Fibroblast of the conjunctiva (primary cell): ENCODE measurements around the gene RNF157.
A peak's percentile ranks its signal among the peaks of the same experiment; 100 is the strongest.

Experiments
- DNase-seq: peaks from one replicate; pipeline ENCODE4 v3.0.0-alpha.2; 2010; ENCODE audit warnings: low read depth

Gene RNF157

GRCh38 chr17:76123749-76124581 is 116.3 kb downstream of the RNF157 start:
- DNase-seq, result no peak

- no peak for DNase-seq
Observed at GRCh38 chr17:76123191-76123499, 117.1 kb downstream of the RNF157 start.

- no peak for DNase-seq
Observed at GRCh38 chr17:76122431-76123190, 117.7 kb downstream of the RNF157 start.

- no peak for DNase-seq
Observed at GRCh38 chr17:76121932-76122430, 118.3 kb downstream of the RNF157 start.

- no peak for DNase-seq
Observed at GRCh38 chr17:76120658-76121008, 119.7 kb downstream of the RNF157 start.

- DNase-seq, result no peak
Observed at GRCh38 chr17:76119409-76120371, 120.6 kb downstream of the RNF157 start.

GRCh38 chr17:76115138-76115754 is 125.0 kb downstream of the RNF157 start:
- no peak for DNase-seq

GRCh38 chr17:76111956-76112355 is 128.3 kb downstream of the RNF157 start:
- no peak for DNase-seq

- DNase-seq, result no peak
Observed at GRCh38 chr17:76107509-76107908, 132.8 kb downstream of the RNF157 start.

GRCh38 chr17:76106703-76107102 is 133.6 kb downstream of the RNF157 start:
- no peak for DNase-seq

GRCh38 chr17:76104896-76105231 is 135.4 kb downstream of the RNF157 start:
- no peak for DNase-seq

- no peak for DNase-seq
Observed at GRCh38 chr17:76104140-76104895, 136.0 kb downstream of the RNF157 start.

- DNase-seq, result peak; percentile 82
Observed at GRCh38 chr17:76103274-76104139, 136.8 kb downstream of the RNF157 start, which contains the start of gene EXOC7. Gene EXOC7 (minus strand): TSS chr17:76103787. CDS start chr17:76103692, 95 bp downstream.

GRCh38 chr17:76102944-76103273 is 137.4 kb downstream of the RNF157 start:
- no peak for DNase-seq

- no peak for DNase-seq
Observed at GRCh38 chr17:76097716-76098295, 142.5 kb downstream of the RNF157 start.

- no peak for DNase-seq
Observed at GRCh38 chr17:76095943-76096342, 144.3 kb downstream of the RNF157 start.

- no peak for DNase-seq
Observed at GRCh38 chr17:76094046-76094445, 146.2 kb downstream of the RNF157 start.

GRCh38 chr17:76092526-76093413 is 147.5 kb downstream of the RNF157 start:
- DNase-seq, result no peak
